Endodermal cell (in vitro differentiated cells): ENCODE measurements around the gene IKBKG. TPM values are rescaled to one million over a fixed set of nuclear protein-coding genes. Genes with fewer than 3 reads are reported as not detected.

Experiments
- DNase-seq: peaks from one replicate; pipeline ENCODE4 v3.0.0-alpha.2; 2017
- H3K27ac ChIP-seq: 2 replicates; pipeline ENCODE4 v1.5.1; 2013; ENCODE audit warnings: mild to moderate bottlenecking, low read depth, low read length, moderate library complexity
- H3K27me3 ChIP-seq: 2 replicates; pipeline ENCODE4 v1.6.1; 2013; ENCODE audit warnings: mild to moderate bottlenecking, low read length, moderate library complexity; ENCODE audit not compliant: insufficient read depth, control insufficient read depth, poor library complexity, severe bottlenecking
- H3K36me3 ChIP-seq: 2 replicates; pipeline ENCODE4 v1.7.0; 2013; ENCODE audit warnings: mild to moderate bottlenecking, low read length, moderate library complexity; ENCODE audit not compliant: control insufficient read depth, insufficient read depth
- H3K4me1 ChIP-seq: one replicate; pipeline ENCODE4 v1.7.0; 2013; ENCODE audit warnings: low read length; ENCODE audit not compliant: control insufficient read depth, insufficient read depth
- H3K4me3 ChIP-seq: 2 replicates; pipeline ENCODE4 v1.5.1; 2013; ENCODE audit warnings: mild to moderate bottlenecking, low read length, moderate library complexity
- H3K9ac ChIP-seq: 2 replicates; pipeline ENCODE4 v1.6.1; 2013; ENCODE audit warnings: mild to moderate bottlenecking, low read length, moderate library complexity; ENCODE audit not compliant: poor library complexity, severe bottlenecking; ENCODE audit errors: extremely low read depth
- H3K9me3 ChIP-seq: 2 replicates; pipeline ENCODE4 v1.6.1; 2013; ENCODE audit warnings: mild to moderate bottlenecking, low read length, moderate library complexity; ENCODE audit not compliant: control insufficient read depth
- H3K27ac Mint-ChIP-seq: 2 replicates; pipeline ENCODE4 v1.8.0; 2020; ENCODE audit warnings: mixed read lengths
- H3K27me3 Mint-ChIP-seq: 2 replicates; pipeline ENCODE4 v1.8.0; 2021; ENCODE audit warnings: mild to moderate bottlenecking, mixed read lengths; ENCODE audit not compliant: insufficient read depth
- H3K36me3 Mint-ChIP-seq: 2 replicates; pipeline ENCODE4 v1.8.0; 2020; ENCODE audit warnings: low read depth, mixed read lengths
- H3K4me1 Mint-ChIP-seq: 2 replicates; pipeline ENCODE4 v1.8.0; 2020; ENCODE audit warnings: mixed read lengths
- H3K4me3 Mint-ChIP-seq: 2 replicates; pipeline ENCODE4 v1.8.0; 2020; ENCODE audit warnings: mild to moderate bottlenecking, moderate library complexity, mixed read lengths
- H3K9me3 Mint-ChIP-seq: 2 replicates; pipeline ENCODE4 v1.8.0; 2020; ENCODE audit warnings: mild to moderate bottlenecking, mixed read lengths
- CTCF ChIP-seq: fragments of 200-600 bp; sonication (generic); conservative IDR thresholded peaks from 2 replicates; pipeline ENCODE4 v1.5.0; 2021; ENCODE audit warnings: antibody characterized with exemption, mild to moderate bottlenecking
- WGBS, 2 experiments: methylation state at CpG; one replicate each; pipeline versions ENCODE4 v1.1.5 to v1.1.7; 2013; ENCODE audit warnings: missing lambda C conversion rate in 2 of 2, mixed read lengths in 1 of 2; ENCODE audit not compliant: insufficient coverage in 1 of 2, insufficient read length in 1 of 2; 5-methylcytosine and 5-hydroxymethylcytosine counted together
- total RNA-seq, 2 donors: library from RNA; stranded (reverse); fragmentation: NEBNext Ultra II Directional in 1 of 2; extraction: Animal tissue kit (Norgen Biotek cat#: 25700) in 1 of 2; gene quantifications; 2 replicates in 1 of 2; 3 replicates in 1 of 2; pipeline ENCODE4 v1.2.1, GENCODE V29; 2021

IKBKG gene
- total RNA-seq, 2 donors from 2014 or later, result 19.8 to 20.3 TPM

- Histone ChIP-seq H3K9ac (no peak overlapping the region), H3K9me3 (no peaks in the 10 kb centered on the region), H3K4me3 (no peak overlapping the region), H3K27me3 (no peaks in the 10 kb centered on the region), H3K36me3 (peaks cover 13% of the 10 kb centered on the region), H3K27ac (no peak overlapping the region), H3K4me1 (no peaks in the 10 kb centered on the region)
- H3K4me1 Mint-ChIP-seq, result peaks cover 4% of the 10 kb centered on the region
- TF ChIP-seq CTCF, result no peak
- H3K27me3 Mint-ChIP-seq, result no peaks in the 10 kb centered on the region
- H3K36me3 Mint-ChIP-seq, result peaks cover 25% of the 10 kb centered on the region
- H3K4me3 Mint-ChIP-seq, result no peak overlapping the region
- no peak for DNase-seq
- peaks cover 55% of the 10 kb centered on the region for H3K9me3 Mint-ChIP-seq
- 86 to 88% methylated on average over 3 to 5 of the region's 5 CpGs for WGBS, 2 experiments
- no peak overlapping the region for H3K27ac Mint-ChIP-seq
Measured at GRCh38 chrX:154541589-154541895, 5.9 kb upstream of the IKBKG start.

- H3K9me3 ChIP-seq, result no peaks in the 10 kb centered on the region
- no peaks in the 10 kb centered on the region for H3K4me1 ChIP-seq
- Mint-ChIP-seq H3K9me3 (peaks cover 55% of the 10 kb centered on the region), H3K4me1 (peaks cover 4% of the 10 kb centered on the region), H3K4me3 (no peak overlapping the region), H3K36me3 (peaks cover 25% of the 10 kb centered on the region), H3K27me3 (no peaks in the 10 kb centered on the region), H3K27ac (peak overlapping the region; percentile 17)
- H3K36me3 ChIP-seq, result peaks cover 13% of the 10 kb centered on the region
- no peak overlapping the region for H3K9ac ChIP-seq
- H3K27ac ChIP-seq, result no peak overlapping the region
- WGBS, 2 experiments, result 92 to 100% methylated on average over 1 to 12 of the region's 12 CpGs
- no peak for TF ChIP-seq CTCF
- no peaks in the 10 kb centered on the region for H3K27me3 ChIP-seq
- H3K4me3 ChIP-seq, result no peak overlapping the region
- no peak for DNase-seq
Measured at GRCh38 chrX:154541896-154542722, 5.3 kb upstream of the IKBKG start.

- peaks cover 23% of the 10 kb centered on the region for H3K36me3 Mint-ChIP-seq
Measured at GRCh38 chrX:154542723-154543424, 4.5 kb upstream of the IKBKG start.

More at GRCh38 chrX:154542723-154543424, 4.5 kb upstream of the IKBKG start:
- Histone ChIP-seq H3K9ac (no peak overlapping the region), H3K4me3 (no peak overlapping the region), H3K36me3 (peaks cover 13% of the 10 kb centered on the region), H3K4me1 (no peaks in the 10 kb centered on the region), H3K9me3 (no peaks in the 10 kb centered on the region), H3K27me3 (no peaks in the 10 kb centered on the region), H3K27ac (no peak overlapping the region)
- TF ChIP-seq CTCF, result no peak
- peaks cover 54% of the 10 kb centered on the region for H3K9me3 Mint-ChIP-seq
- DNase-seq, result no peak
- H3K4me3 Mint-ChIP-seq, result no peak overlapping the region
- no peaks in the 10 kb centered on the region for H3K27me3 Mint-ChIP-seq
- H3K4me1 Mint-ChIP-seq, result peaks cover 4% of the 10 kb centered on the region
- H3K27ac Mint-ChIP-seq, result no peak overlapping the region
- WGBS, 2 experiments, result 91 to 100% methylated on average over 3 to 19 of the region's 20 CpGs
